SK-N-SH treated with all-trans-retinoic acid at 6 μM for 48 hours (cell line): ENCODE measurements around the gene DYNC1H1.

Experiments
- TCF4 ChIP-seq: fragments of 250-450 bp; sonication (Bioruptor Pico); IDR thresholded peaks from 2 replicates; pipeline ENCODE4 v1.8.0; 2021; ENCODE audit warnings: mild to moderate bottlenecking, moderate library complexity, borderline replicate concordance
- TF ChIP-seq, protein P1 (sequence below): fragments of 250-450 bp; sonication (Bioruptor Pico); IDR thresholded peaks from 2 replicates; pipeline ENCODE4 v1.8.0; 2020; ENCODE audit warnings: mild to moderate bottlenecking, moderate library complexity, borderline replicate concordance

DNA sequence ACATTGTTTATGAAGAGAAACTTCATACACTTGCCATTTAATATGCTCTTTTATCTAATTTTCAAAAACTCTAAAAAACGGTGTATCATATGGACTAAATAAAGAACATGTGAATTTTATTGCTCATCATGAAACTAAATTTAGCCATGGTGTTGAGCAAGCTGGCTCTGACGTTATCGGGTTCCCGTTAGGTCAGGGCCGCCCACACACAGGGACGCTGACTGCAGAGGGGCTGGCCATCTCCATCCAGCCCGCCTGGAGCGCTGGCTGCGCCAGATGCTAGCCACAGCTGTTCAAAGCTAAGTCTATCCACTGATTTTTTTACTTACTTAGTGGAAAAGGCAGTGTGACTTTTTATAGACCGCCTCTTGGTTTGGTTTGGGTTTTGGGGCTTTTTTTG, 36.5 kb upstream of the DYNC1H1 start:
- peak; percentile 74; the same call in 1 of the 2 replicates for TF ChIP-seq TCF4 (CRISPR knock-in tag)
- TF ChIP-seq, protein P1, sequence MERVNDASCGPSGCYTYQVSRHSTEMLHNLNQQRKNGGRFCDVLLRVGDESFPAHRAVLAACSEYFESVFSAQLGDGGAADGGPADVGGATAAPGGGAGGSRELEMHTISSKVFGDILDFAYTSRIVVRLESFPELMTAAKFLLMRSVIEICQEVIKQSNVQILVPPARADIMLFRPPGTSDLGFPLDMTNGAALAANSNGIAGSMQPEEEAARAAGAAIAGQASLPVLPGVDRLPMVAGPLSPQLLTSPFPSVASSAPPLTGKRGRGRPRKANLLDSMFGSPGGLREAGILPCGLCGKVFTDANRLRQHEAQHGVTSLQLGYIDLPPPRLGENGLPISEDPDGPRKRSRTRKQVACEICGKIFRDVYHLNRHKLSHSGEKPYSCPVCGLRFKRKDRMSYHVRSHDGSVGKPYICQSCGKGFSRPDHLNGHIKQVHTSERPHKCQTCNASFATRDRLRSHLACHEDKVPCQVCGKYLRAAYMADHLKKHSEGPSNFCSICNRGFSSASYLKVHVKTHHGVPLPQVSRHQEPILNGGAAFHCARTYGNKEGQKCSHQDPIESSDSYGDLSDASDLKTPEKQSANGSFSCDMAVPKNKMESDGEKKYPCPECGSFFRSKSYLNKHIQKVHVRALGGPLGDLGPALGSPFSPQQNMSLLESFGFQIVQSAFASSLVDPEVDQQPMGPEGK (CRISPR knock-in tag), result no peak
